Activated T-cell treated with anti-CD3 and anti-CD28 coated beads for 24 hours (primary cell): ENCODE results near the gene TRIM17.
A peak's percentile ranks its signal among the peaks of the same experiment; 100 is the strongest.

Source experiments
- DNase-seq: peaks from one replicate; pipeline ENCODE4 v3.0.0-alpha.2; 2020; ENCODE audit warnings: low read depth

Gene TRIM17

GRCh38 chr1:228378090-228378872, 38.4 kb downstream of the TRIM17 start:
- peak; percentile 25 for DNase-seq

- DNase-seq: no peak
These were observed 39.0 kb downstream of the TRIM17 start for GRCh38 chr1:228377664-228378089.

GRCh38 chr1:228376651-228377631, 39.7 kb downstream of the TRIM17 start:
- no peak for DNase-seq

- no peak for DNase-seq
These were observed 40.4 kb downstream of the TRIM17 start for GRCh38 chr1:228376262-228376628.

GRCh38 chr1:228375578-228376261, 40.9 kb downstream of the TRIM17 start:
- no peak for DNase-seq

- no peak for DNase-seq
These were observed 41.7 kb downstream of the TRIM17 start for GRCh38 chr1:228374711-228375577.

GRCh38 chr1:228373681-228374571, 42.7 kb downstream of the TRIM17 start:
- no peak for DNase-seq

GRCh38 chr1:228373004-228373680, 43.5 kb downstream of the TRIM17 start:
- no peak for DNase-seq

GRCh38 chr1:228372183-228373003, 44.3 kb downstream of the TRIM17 start:
- DNase-seq: no peak

GRCh38 chr1:228371741-228372182, 44.9 kb downstream of the TRIM17 start:
- DNase-seq: no peak

- no peak for DNase-seq
These were observed 45.5 kb downstream of the TRIM17 start for GRCh38 chr1:228370941-228371740.

- no peak for DNase-seq
These were observed 46.2 kb downstream of the TRIM17 start for GRCh38 chr1:228370439-228370940.

- DNase-seq: no peak
These were observed 46.8 kb downstream of the TRIM17 start for GRCh38 chr1:228369608-228370438.

- no peak for DNase-seq
These were observed 47.7 kb downstream of the TRIM17 start for GRCh38 chr1:228368801-228369607.

GRCh38 chr1:228367798-228368791, 48.6 kb downstream of the TRIM17 start:
- DNase-seq: no peak
